ENCODE data around the gene SPOCK1.
A peak's percentile ranks its signal among the peaks of the same experiment; 100 is the strongest.
"Not testable (repeated sequence)": the region's sequence is repeated elsewhere in the genome, so short reads cannot be mapped to it uniquely, and the experiment has no call there.

SPOCK1 gene

DNA sequence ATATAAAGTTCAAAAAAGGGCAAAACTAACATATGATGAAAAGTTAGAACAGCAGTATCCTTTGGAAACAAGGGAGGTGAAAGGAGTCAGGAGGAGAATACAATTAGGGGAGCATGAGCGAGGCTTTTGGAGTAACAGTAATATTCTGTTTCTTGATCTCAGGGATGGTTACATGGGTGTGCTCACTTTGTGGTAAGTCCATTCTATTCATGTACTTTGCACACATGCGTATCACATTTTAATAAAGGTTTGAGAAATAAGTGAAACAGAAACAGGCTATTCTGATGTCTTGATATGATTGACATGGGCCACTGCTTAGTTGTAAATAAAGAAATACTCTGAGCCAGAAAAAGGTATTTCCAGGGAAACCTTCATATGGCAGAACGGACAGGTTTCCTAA is 208.8 kb downstream of the SPOCK1 start:
- DNase-seq = no peak

DNA sequence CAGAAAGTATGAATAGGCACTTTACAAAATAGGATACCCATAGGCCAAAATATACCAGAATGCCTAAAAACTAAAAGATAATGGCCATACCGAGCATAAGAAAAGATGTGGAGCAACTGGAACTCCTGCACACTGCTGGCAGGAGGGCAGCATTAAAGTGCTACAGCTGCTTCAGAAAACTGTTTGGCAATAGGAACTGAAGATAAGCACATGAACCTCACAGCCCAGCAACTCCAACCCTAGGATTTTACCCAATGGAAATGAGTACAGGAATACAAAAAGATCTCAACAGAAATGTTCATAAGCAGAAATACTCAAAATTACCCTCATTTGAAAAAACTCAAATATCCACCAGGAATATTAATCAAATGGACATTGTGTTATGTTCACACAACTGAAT is 209.3 kb downstream of the SPOCK1 start:
- DNase-seq = no peak

DNA sequence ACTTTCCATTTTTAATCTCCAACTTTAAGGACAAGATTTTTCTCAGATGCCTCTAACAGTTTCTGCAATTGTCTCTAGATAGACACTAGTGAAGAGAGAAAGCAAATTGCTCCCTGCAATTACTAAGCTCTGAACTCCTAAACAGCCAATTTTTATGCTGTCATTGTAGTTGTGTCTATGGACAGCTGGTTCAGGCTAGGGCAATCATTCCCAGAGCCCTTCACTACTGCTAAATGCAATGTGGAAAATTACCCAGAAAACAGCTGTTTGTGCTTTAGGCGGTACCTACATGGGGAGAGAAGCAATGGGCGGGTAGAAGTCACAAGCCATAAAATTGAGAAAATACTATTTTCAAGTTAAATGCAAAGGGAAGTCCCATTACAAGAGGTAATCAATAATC is 211.6 kb downstream of the SPOCK1 start:
- DNase-seq = peak; percentile 29

DNA sequence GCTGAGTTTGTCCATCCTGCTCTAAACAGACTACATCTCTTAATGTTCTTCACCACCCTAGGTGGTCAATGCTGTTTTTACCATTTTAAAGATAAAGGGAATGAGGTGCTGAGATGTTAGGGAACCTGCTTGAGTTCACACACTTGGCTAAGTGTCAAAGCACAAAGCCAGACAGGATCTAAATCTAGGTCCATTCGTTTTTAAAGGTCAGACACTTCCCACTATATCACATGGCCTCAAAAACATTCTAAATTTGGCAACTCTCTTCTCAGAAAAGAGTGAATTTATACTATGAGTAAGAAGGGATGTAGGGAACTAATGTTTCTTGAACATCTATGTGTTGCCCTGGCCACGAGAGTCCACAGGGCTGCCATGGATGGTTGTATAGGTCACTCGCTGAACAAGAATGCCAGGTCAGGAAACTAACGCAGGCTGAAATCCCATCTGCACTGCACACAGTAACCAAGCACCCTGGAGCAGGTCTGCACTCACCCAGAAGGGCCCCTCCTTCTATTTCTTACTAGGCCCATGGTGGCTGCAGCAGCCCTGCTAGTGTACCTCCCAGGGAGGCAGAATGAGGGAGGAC is 213.0 kb downstream of the SPOCK1 start:
- DNase-seq = no peak

DNA sequence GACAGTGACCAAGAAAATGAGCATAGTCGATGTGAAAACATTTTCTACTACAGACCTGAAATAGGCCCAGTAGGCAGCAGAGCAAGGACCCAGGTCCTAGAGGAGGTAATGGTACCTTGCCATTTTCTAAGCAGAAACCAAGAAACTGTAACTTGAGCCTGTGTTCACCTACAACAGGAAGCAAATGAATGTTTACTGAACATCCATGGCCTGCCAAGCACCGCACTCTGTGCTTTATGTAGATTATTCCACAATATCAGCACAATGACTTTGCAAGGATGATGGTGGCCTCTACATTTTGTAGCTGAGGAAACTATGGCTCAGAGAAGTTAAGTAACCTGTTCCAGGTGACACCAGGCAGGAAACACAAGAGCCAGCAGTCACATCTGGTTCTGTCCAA is 215.3 kb downstream of the SPOCK1 start:
- no peak for DNase-seq

DNA sequence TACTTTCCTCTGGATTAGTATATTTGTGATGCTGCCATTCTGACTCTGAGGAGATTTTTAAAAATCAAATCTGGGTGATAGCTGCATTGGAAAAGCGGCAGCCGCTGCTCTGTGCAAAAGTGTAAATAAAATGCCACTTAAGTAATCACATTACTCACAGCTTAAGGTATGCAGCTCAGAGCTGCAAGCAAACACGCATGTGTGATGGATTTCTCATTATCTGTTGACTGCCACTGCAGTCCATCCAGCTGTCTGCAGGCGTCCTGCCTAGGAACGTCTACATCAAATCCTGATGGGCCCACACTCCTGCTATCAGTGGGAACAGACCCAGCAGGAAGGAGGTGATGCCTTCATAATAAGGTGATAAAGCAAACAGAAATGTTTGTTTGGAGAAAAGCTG is 216.9 kb downstream of the SPOCK1 start:
- no peak for DNase-seq

DNA sequence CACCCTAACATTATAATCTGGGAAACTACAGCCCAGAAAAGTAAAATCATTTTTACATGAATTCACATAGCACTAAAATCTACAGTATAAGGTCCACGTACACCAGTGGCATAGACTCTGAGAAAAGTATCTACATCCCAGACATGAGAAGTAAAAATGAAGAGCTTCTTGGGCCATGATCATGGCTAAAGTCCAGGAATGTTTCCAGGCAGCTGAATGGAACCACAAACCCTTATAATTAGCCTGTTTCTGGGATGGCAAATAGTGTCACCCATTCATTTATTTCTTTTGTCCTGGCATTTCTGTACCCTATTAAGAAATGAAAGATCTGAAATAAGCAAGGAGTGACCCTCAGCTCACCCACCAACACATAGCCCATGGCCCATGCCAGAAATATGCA is 217.9 kb downstream of the SPOCK1 start:
- no peak for DNase-seq

DNA sequence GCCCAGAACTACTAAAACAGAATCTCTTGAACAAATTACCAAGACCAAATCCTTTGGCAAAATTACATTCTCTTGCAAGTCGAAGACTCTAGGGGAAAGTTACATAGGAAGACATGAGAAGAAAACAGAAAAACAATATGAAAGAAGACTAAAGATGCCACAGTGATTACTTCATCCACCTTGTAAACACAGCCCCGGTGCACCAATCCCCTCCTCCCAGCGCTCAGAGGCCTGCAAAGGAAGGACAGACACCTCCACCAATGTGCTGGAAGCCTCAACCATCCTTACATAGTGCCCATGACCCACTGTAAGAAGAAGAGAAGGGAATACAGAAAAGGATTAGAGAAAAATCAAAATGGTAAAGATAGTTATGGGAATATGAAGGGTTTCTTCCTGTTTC is 218.5 kb downstream of the SPOCK1 start:
- DNase-seq = no peak

DNA sequence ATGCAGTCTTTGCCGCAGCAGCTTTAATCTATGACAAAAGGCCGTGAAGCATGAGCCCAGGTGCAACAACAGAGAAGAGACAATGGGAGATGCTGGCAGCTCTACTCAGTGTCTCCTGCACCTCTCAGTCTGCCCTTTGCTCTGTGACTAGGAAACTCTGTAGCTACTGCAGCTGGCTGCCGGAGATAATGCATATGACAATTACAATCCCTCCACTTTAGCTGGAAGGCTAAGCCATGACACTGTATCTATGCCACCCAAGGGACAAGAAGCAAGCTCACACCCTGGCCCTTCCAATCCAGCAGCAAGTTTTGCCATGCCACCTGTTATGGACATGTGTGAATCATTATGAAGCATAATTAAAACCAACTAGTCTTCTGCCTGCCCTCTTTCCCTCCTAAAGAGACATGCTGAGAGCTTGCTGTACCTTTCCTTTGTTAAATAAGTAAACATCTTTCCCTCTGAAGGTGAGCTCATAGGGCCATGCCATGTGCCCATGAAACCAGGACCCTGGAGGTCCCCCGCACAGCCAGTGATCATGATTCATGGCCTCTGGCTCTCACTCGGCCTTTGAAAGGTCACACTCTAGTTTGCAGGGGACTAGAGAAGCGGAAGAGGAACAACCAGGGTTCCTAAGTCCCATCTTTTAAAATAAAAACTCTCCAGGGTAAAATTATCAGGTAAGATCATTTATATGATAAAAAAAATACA is 219.4 kb downstream of the SPOCK1 start:
- DNase-seq = no peak

DNA sequence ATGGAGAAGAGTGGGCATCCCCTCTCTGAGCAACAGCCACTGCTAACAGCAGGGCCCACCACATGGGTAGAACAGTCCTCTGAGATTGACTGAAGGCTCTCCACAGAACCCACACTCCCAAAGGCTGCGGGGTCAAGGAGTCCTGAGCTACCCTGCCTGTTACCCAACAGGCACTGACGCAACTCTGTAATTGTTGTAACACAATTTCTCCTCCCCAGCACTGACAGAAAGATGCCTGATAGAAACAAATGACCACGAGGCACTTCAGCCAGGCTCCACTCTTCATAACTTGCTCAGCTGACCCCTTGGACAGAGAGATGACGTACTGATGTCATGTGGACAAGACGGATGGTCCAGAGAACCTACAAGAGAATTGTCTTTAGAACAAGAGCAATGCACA is 220.7 kb downstream of the SPOCK1 start:
- DNase-seq = no peak

DNA sequence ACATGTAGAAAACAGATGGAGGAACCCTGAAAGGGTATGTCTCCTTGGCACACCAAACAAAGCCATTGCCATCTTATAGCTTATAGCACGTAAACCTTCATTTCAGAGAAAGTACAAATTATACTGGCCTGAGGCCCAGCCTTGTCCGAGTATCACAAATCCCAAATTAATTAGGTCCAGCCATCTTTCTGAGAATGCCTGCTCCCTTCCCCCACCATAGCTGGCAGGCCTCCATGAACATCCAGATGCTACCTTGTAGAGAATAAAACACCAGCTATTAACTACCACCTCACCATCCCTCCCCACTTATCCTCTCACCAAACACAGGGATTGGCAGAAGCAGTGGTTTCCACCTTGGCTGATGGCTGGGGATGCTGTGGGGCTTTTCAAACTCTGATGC is 224.0 kb downstream of the SPOCK1 start:
- peak; percentile 22 for DNase-seq

DNA sequence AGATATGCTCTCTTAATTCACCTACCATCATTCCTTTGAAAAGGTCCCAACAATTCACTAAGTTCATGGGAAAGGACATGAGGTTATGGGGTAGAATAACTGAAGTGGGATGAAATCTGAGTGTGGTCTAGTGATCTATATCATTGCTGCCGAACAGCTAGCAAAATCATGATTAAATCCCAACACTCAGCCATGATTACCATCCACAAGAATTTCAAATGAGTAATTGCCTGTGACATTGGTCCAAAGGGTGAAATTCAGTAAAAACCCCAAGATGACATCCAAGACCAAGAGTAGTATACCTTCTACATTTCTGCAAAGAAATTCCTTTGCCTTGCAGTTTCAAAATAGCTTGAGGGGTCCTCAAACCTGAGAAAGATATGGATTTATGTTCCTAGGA is 225.6 kb downstream of the SPOCK1 start:
- no peak for DNase-seq

DNA sequence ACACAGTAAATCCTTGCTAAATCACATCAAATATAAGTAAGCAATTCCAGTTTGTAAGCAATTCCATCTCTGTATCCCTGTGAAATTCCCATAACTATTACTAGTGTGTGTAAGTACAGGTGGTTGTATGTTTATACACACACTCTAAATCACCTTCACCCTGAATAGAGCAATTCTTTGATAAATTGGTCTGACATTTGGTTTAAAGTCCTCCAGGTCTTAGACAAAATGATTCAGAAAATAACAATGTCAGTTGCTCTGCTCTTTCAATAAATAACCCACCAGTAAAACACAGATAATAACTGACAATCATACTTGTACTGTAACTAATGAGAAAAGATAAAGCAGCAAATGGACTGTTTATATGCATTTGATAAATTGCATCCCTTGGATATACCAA is 226.3 kb downstream of the SPOCK1 start:
- DNase-seq = no peak

DNA sequence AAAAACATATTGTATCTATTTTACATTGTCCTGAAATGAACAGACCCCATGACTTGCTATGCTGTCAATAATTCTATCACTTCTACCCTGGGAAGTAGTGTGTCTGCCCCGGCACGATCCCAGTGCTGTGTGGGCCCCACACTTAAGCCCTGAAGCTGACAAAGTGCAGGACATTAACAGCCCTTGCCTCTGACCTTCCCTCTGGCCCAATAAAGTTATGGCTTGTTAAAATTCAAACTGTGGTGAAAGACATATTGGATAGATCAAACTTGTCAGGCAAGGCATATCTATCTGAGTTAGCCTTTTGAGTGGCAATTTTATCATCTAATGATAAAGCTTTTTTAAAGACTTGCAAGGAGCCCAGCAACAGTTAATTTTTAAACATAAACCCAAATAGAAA is 229.2 kb downstream of the SPOCK1 start:
- no peak for DNase-seq

DNA sequence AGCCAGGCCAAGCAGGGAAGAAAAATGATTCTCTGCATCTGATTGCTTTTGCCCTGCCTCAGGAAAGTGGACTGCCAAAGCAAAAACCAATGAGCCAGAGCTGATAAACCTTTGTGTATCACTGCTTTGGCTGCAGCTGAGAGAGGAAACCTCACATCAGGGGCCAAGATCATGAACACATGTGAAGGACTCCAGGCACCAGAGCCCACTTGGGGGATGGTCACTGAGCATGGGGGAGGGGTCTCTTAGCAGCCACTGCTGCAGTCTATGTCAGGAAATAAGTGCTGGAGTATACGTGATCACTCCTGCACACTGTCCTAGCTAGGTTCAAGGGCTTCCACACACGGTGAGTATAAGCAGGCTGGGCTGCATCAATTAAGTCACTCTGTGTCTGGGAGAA is 229.9 kb downstream of the SPOCK1 start:
- DNase-seq = no peak

DNA sequence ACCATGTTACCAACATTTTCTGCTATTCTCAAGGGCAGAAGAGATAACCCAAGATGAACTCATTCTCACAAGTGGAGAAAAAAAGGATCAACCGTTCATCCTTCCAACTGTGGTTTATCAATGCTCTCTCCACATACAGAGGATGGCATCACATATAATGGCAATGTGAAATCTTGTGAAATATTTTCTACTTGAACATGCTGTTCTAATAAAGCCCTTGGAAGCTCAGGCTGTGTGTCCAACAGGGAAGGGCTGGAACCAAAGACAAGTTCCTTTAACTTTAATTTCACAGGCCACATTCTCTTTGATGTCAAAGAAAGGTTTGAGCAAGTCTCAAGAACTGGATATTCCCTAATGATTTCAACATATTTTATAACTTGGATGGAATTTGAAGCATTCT is 230.5 kb downstream of the SPOCK1 start:
- DNase-seq = no peak

DNA sequence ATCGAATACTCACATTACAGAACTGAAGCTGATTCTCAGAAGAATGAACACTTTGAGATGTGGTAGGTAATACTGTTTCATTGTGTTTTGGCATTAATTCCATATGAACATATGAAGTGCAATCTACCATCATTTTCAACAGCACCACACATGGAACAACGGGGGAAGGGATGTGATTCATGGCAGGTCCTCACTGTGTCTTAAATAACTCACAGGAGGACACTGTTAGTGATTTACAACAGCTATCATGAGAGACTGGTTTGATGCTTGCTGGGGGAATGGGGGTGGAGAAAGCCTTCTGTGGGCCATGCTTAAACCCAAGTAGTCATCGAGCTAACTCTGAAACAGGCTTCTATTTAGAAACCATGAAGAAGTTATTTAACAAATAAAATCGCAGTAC is 232.9 kb downstream of the SPOCK1 start:
- no peak for DNase-seq

DNA sequence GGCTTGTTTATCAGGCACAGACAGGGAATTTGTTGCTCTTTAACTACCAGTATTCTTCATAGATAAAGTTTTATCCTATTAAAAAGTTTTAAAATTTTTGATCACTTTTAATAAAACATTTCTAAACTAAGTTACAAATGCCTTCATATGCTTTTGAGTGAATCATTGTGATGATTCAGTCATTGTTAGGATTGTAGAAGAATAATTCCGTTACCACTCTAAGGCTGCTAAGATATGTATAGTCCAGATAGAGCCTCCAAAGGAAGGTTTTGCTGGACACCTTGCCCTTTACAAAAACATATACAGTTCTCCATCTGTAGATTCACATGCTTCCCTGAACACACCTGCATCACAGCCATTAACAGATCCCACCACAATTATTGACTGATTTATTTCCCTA is 233.7 kb downstream of the SPOCK1 start:
- no peak for DNase-seq

DNA sequence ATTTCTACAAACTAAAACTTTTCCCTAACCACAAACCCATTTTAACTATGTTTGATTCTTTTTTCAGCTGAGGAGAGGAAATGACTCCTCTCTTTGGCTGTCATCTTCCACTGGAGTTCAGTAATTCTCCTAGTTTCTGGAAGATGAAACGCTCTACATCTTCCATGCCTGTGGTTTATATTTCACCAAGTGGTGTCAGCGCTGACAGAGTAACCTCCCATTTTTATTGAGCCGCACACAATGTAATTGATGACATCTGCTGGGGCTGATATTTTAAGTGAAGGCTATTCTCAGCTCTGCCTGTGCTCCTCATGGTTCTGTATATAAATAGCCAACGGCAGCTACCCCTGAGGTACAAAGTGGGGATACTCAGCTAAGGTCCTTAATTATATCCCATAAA is 234.6 kb downstream of the SPOCK1 start:
- DNase-seq = no peak

DNA sequence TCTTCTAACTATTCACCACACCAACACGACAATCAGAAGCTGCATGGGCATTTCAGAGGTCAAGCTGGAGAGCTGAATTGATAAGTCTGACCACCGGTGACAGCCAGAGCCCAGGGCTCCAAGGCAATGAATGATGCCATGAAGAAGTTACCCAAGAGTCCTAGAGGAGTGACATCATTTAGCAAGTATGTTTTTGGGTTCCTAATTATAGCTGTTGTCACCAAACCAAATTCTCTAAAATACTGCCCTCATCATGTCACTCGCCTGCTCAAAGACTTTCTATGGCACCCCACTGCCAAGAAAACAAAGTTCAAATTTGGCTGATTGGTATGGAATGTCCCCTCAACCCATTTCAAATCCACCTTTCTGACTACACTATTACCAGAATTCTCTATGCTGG is 235.1 kb downstream of the SPOCK1 start:
- no peak for DNase-seq

DNA sequence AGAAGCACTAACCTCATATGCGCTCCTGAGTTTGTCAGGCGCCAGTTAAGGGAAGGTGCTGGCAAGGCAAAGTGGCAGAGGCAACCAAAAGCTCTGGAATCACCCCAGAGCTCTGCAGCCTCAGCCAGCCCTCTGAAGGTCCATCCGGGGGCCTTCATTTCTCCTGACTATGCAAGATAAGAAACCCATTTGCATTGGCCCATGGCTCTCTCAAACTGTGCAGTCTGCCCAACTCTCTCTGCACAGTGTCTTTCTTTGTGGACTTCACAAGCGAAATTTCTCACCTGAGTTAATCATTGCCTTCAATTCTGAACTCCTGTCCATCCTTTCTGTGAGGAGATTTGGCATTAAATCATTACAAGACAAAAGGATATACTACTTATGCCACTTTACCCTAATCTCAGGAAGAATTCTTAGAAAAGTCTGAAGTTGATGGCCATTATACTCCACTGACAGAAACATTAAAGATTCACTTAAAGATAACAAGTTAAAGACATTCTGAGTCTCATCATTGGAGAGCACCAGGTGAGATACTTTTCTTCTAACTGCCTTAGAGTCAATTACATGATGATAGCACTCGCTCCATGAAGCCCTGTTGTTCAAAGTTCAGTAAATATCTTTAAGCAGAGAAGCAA is 235.6 kb downstream of the SPOCK1 start:
- DNase-seq = no peak

DNA sequence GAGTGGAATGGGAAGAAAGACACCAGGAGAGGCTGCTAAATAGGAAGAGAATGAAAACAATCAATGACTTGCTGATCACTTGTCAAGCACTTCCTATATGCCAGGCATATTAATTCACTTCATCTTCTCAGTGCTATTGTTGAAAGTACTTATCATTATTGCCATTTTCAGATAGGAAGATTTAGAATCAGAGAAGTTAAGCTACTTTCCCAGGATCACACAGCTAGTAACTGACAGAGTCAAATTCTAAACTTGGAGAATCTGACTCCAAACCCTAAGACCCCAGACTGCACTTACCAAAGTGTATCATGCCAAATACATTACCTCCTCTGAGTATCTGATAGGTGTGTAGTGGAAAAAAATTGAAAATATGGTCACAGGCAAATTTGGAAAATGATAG is 236.3 kb downstream of the SPOCK1 start:
- DNase-seq = no peak

DNA sequence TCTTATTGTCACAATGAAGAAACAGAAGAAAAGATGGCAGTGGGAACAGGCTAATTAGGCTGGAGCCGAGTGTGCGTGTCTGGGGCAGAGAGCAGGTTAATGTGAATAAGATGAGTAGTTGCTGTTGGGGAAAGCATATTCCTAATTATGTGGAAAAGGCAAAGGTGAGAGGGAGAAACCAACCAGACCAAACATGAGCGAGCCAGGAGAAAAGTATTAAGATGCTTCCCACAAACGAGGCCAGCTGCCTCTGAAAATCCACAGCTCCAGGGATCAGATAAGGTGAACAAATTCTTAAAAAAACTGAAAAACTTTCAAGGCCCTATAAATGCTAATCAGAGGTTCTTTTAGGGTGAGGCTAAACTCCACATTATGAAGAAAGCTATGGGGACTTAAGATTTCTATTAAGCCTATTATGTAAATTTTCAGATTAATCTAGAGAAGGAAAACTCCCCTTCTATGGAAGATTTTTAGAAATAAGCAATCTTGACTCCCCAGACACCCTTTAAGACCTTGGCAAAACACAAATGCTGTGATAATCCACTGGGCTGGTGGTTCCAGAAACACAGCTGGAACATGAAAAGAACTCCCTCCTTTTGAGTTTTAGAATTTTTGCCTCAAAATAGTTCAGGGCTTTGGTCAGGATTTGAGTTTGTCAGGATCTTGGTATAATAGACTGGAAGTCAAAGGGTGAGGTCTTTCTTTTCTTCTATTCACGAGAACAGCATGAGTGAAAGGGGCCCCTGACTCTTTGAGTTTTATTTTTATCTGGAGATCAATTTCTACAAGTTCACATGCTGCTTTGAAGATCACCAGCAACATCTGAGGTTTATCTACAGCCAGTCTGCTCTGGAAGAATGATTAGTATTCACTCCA is 238.1 kb downstream of the SPOCK1 start:
- no peak for DNase-seq

DNA sequence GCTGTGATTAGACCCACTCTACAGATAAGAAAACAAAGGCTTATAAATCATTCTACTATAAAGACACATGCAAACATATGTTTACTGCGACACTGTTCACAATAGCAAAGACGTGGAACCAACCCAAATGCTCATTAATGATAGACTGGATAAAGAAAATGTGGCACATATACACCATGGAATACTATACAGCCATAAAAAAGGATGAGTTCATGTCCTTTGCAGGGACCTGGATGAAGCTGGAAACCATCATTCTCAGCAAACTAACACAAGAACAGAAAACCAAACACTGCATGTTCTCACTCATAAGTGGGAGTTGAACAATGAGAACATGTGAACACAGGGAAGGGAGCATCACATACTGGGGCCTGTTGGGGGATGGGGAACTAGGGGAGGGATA is 240.0 kb downstream of the SPOCK1 start:
- DNase-seq = not testable (repeated sequence)
